WTC11 (cell line): ENCODE results near the gene B4GALT2. TPM values are rescaled to one million over a fixed set of nuclear protein-coding genes. Genes with fewer than 3 reads are reported as not detected.

ENCODE experiments used
- ATAC-seq: fragments of 200-7000 bp; cut with Tn5 transposase; 2 replicates; pipeline ENCODE4 v1.10.0; 2021; ENCODE audit warnings: mild to moderate bottlenecking, moderate library complexity
- CTCF ChIA-PET: fragments of 300-600 bp; sonication (Branson Sonifier 250); formaldehyde crosslinking; loops from one replicate; lab custom pipeline; 2021; ENCODE audit warnings: antibody characterized with exemption; lab: Charles Lee
- POLR2A ChIA-PET: fragments of 350-600 bp; sonication (Branson Sonifier 250); formaldehyde crosslinking; loops from one replicate; lab custom pipeline; 2021; ENCODE audit warnings: antibody characterized with exemption; lab: Charles Lee
- DNase-seq: peaks from one replicate; pipeline ENCODE4 v3.0.0; 2021; ENCODE audit warnings: low spot score
- H3K27ac Mint-ChIP-seq: 2 replicates; pipeline ENCODE4 v1.8.0; 2021; ENCODE audit warnings: mixed read lengths
- H3K27me3 Mint-ChIP-seq: 2 replicates; pipeline ENCODE4 v1.8.0; 2021; ENCODE audit warnings: low read depth, mild to moderate bottlenecking, moderate library complexity, mixed read lengths
- H3K36me3 Mint-ChIP-seq: 2 replicates; pipeline ENCODE4 v1.8.0; 2021; ENCODE audit warnings: mixed read lengths
- H3K4me1 Mint-ChIP-seq: 2 replicates; pipeline ENCODE4 v1.8.0; 2022; ENCODE audit warnings: mixed read lengths
- H3K4me3 Mint-ChIP-seq: 2 replicates; pipeline ENCODE4 v1.8.0; 2021; ENCODE audit warnings: mild to moderate bottlenecking, moderate library complexity, mixed read lengths
- H3K9me3 Mint-ChIP-seq: 2 replicates; pipeline ENCODE4 v1.8.0; 2021; ENCODE audit warnings: mixed read lengths
- AFF4 ChIP-seq: sonication (generic); formaldehyde crosslinking; IDR thresholded peaks from 2 replicates; pipeline ENCODE4 v1.8.1; 2023; ENCODE audit warnings: mild to moderate bottlenecking, missing genetic modification reagents, borderline replicate concordance
- ERG ChIP-seq: fragments of 250-450 bp; sonication (Bioruptor Pico); IDR thresholded peaks from 2 replicates; pipeline ENCODE4 v1.8.0; 2021; ENCODE audit warnings: mild to moderate bottlenecking
- FOXJ3 ChIP-seq: sonication (generic); formaldehyde crosslinking; IDR thresholded peaks from 2 replicates; pipeline ENCODE4 v1.9.0; 2021; ENCODE audit warnings: missing genetic modification reagents, mild to moderate bottlenecking, borderline replicate concordance
- FOXP1 ChIP-seq: sonication (generic); formaldehyde crosslinking; IDR thresholded peaks from 2 replicates; pipeline ENCODE4 v1.8.0; 2022; ENCODE audit warnings: missing genetic modification reagents, mild to moderate bottlenecking, moderate library complexity, borderline replicate concordance
- HMGXB4 ChIP-seq: sonication (generic); formaldehyde crosslinking; IDR thresholded peaks from 2 replicates; pipeline ENCODE4 v1.8.1; 2023; ENCODE audit warnings: mild to moderate bottlenecking, moderate library complexity, missing genetic modification reagents
- JUN ChIP-seq: sonication (generic); formaldehyde crosslinking; IDR thresholded peaks from 2 replicates; pipeline ENCODE4 v1.8.0; 2023; ENCODE audit warnings: mild to moderate bottlenecking, missing genetic modification reagents
- MAX ChIP-seq: sonication (generic); formaldehyde crosslinking; IDR thresholded peaks from 2 replicates; pipeline ENCODE4 v1.8.0; 2022; ENCODE audit warnings: mild to moderate bottlenecking, missing genetic modification reagents
- NR1H2 ChIP-seq: sonication (generic); formaldehyde crosslinking; IDR thresholded peaks from 2 replicates; pipeline ENCODE4 v1.9.0; 2021; ENCODE audit warnings: mild to moderate bottlenecking, moderate library complexity, missing genetic modification reagents
- NR3C1 ChIP-seq: sonication (generic); formaldehyde crosslinking; conservative IDR thresholded peaks from 2 replicates; pipeline ENCODE4 v1.8.1; 2023; ENCODE audit warnings: low read depth, mild to moderate bottlenecking, missing genetic modification reagents
- RELA ChIP-seq: sonication (generic); formaldehyde crosslinking; IDR thresholded peaks from 2 replicates; pipeline ENCODE4 v1.8.1; 2022; ENCODE audit warnings: missing genetic modification reagents, mild to moderate bottlenecking, borderline replicate concordance
- RORB ChIP-seq: fragments of 250-450 bp; sonication (Bioruptor Pico); IDR thresholded peaks from 2 replicates; pipeline ENCODE4 v1.9.0; 2021; ENCODE audit warnings: mild to moderate bottlenecking
- SMAD3 ChIP-seq: sonication (generic); formaldehyde crosslinking; IDR thresholded peaks from 2 replicates; pipeline ENCODE4 v1.8.0; 2022; ENCODE audit warnings: missing genetic modification reagents, mild to moderate bottlenecking, borderline replicate concordance
- TEAD1 ChIP-seq: sonication (generic); formaldehyde crosslinking; IDR thresholded peaks from 2 replicates; pipeline ENCODE4 v1.8.0; 2022; ENCODE audit warnings: mild to moderate bottlenecking, missing genetic modification reagents
- ZMAT4 ChIP-seq: fragments of 250-450 bp; sonication (Bioruptor Pico); IDR thresholded peaks from 2 replicates; pipeline ENCODE4 v1.9.0; 2021; ENCODE audit warnings: mild to moderate bottlenecking
- ZNF281 ChIP-seq: sonication (generic); formaldehyde crosslinking; IDR thresholded peaks from 2 replicates; pipeline ENCODE4 v1.8.0; 2023; ENCODE audit warnings: mild to moderate bottlenecking, missing genetic modification reagents
- ZNF317 ChIP-seq: sonication (generic); formaldehyde crosslinking; IDR thresholded peaks from 2 replicates; pipeline ENCODE4 v1.8.1; 2023; ENCODE audit warnings: low read depth, mild to moderate bottlenecking, moderate library complexity, missing genetic modification reagents, borderline replicate concordance
- total RNA-seq: library from RNA; stranded (reverse); gene quantifications from 3 replicates; pipeline ENCODE4 v1.2.3, GENCODE V29; 2021
- TF ChIP-seq, protein P1 (sequence below): sonication (generic); formaldehyde crosslinking; IDR thresholded peaks from 2 replicates; pipeline ENCODE4 v1.8.1; 2023; ENCODE audit warnings: mild to moderate bottlenecking, missing genetic modification reagents
- TF ChIP-seq, protein P2 (sequence below): sonication (generic); formaldehyde crosslinking; IDR thresholded peaks from 2 replicates; pipeline ENCODE4 v1.8.1; 2023; ENCODE audit warnings: mild to moderate bottlenecking, missing genetic modification reagents, moderate library complexity

Gene B4GALT2
- total RNA-seq, 1 experiment from 2014 or later: 66.7 TPM

- POLR2A ChIA-PET: no interaction called here
- DNase-seq (no peak), ATAC-seq (no peak)
- TF ChIP-seq NR1H2: no peak
- no peak for TF ChIP-seq FOXJ3
- TF ChIP-seq AFF4 (CRISPR knock-in tag): no peak
- no peak for TF ChIP-seq ZNF281
- TF ChIP-seq SMAD3 (CRISPR knock-in tag): no peak
- TF ChIP-seq ERG: no peak
- no peak for TF ChIP-seq MAX (CRISPR knock-in tag)
- TF ChIP-seq TEAD1 (CRISPR knock-in tag): no peak
- TF ChIP-seq, protein P1, sequence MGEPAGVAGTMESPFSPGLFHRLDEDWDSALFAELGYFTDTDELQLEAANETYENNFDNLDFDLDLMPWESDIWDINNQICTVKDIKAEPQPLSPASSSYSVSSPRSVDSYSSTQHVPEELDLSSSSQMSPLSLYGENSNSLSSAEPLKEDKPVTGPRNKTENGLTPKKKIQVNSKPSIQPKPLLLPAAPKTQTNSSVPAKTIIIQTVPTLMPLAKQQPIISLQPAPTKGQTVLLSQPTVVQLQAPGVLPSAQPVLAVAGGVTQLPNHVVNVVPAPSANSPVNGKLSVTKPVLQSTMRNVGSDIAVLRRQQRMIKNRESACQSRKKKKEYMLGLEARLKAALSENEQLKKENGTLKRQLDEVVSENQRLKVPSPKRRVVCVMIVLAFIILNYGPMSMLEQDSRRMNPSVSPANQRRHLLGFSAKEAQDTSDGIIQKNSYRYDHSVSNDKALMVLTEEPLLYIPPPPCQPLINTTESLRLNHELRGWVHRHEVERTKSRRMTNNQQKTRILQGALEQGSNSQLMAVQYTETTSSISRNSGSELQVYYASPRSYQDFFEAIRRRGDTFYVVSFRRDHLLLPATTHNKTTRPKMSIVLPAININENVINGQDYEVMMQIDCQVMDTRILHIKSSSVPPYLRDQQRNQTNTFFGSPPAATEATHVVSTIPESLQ (CRISPR knock-in tag): no peak
- no peak for TF ChIP-seq RELA (CRISPR knock-in tag)
- H3K4me3 Mint-ChIP-seq: no peak overlapping the region
- peaks cover 13% of the 10 kb centered on the region for H3K4me1 Mint-ChIP-seq
- H3K27ac Mint-ChIP-seq: no peak overlapping the region
- peaks cover 8% of the 10 kb centered on the region for H3K27me3 Mint-ChIP-seq
- CTCF ChIA-PET: interaction anchor here (2.1 to 3.8 kb wide), 2 partner anchors 38 to 51 kb away, joined by 6 to 16 read pairs; no protein-coding TSS in a partner anchor
- H3K9me3 Mint-ChIP-seq: no peaks in the 10 kb centered on the region
- H3K36me3 Mint-ChIP-seq: peaks cover 9% of the 10 kb centered on the region
Measured at GRCh38 chr1:43998000-43998378, 19.0 kb downstream of the B4GALT2 start.

GRCh38 chr1:43999455-43999854 is 20.4 kb downstream of the B4GALT2 start:
- H3K27ac Mint-ChIP-seq: no peak overlapping the region
- peaks cover 8% of the 10 kb centered on the region for H3K4me1 Mint-ChIP-seq
- peaks cover 9% of the 10 kb centered on the region for H3K36me3 Mint-ChIP-seq
- H3K4me3 Mint-ChIP-seq: no peak overlapping the region
- DNase-seq (no peak), ATAC-seq (no peak)
- CTCF ChIA-PET: interaction anchor here (1.1 to 3.8 kb wide), 3 partner anchors 8 to 49 kb away, joined by 3 to 16 read pairs (median 6); partner anchors contain the start of gene CCDC24
- POLR2A ChIA-PET: interaction anchor here (1.4 kb wide), 1 partner anchor 32 kb away, joined by 4 read pairs; the partner anchor contains the start of gene SLC6A9
- no peaks in the 10 kb centered on the region; the same call in 1 of the 2 replicates for H3K27me3 Mint-ChIP-seq
- H3K9me3 Mint-ChIP-seq: no peaks in the 10 kb centered on the region
- TF ChIP-seq RORB (CRISPR knock-in tag): no peak
- no peak for TF ChIP-seq RELA (CRISPR knock-in tag)
- TF ChIP-seq MAX (CRISPR knock-in tag): no peak
- TF ChIP-seq, protein P1 (CRISPR knock-in tag): no peak
- no peak for TF ChIP-seq JUN (CRISPR knock-in tag)
- TF ChIP-seq FOXP1 (CRISPR knock-in tag): no peak
- TF ChIP-seq HMGXB4 (CRISPR knock-in tag): no peak
- TF ChIP-seq ZNF317 (CRISPR knock-in tag): no peak
- no peak for TF ChIP-seq ZMAT4 (CRISPR knock-in tag)
- TF ChIP-seq, protein P2, sequence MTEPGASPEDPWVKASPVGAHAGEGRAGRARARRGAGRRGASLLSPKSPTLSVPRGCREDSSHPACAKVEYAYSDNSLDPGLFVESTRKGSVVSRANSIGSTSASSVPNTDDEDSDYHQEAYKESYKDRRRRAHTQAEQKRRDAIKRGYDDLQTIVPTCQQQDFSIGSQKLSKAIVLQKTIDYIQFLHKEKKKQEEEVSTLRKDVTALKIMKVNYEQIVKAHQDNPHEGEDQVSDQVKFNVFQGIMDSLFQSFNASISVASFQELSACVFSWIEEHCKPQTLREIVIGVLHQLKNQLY (CRISPR knock-in tag): no peak
- TF ChIP-seq NR3C1 (CRISPR knock-in tag): no peak
